Mesenchymal stem cell (in vitro differentiated cells and primary cell): ENCODE measurements around the gene BNC2.

Experiments used
- DNase-seq: peaks from one replicate; pipeline ENCODE4 v3.0.0-alpha.2; 2013
- H2AFZ ChIP-seq: one replicate; pipeline ENCODE4 v1.6.1; 2013; ENCODE audit warnings: low read depth, mild to moderate bottlenecking, control low read depth, inconsistent platforms, low read length, moderate library complexity
- H2AK5ac ChIP-seq: 2 replicates; pipeline ENCODE4 v1.6.1; 2013; ENCODE audit warnings: low read length, moderate library complexity, mild to moderate bottlenecking, inconsistent platforms; ENCODE audit not compliant: severe bottlenecking
- H2BK120ac ChIP-seq: one replicate; pipeline ENCODE4 v1.6.1; 2013; ENCODE audit warnings: low read depth, mild to moderate bottlenecking, inconsistent platforms, low read length, moderate library complexity
- H2BK12ac ChIP-seq, 2 experiments: one replicate each; pipeline ENCODE4 v1.6.1; 2013; ENCODE audit warnings: inconsistent platforms in 2 of 2, low read length in 2 of 2, mild to moderate bottlenecking in 2 of 2, moderate library complexity in 2 of 2, control low read depth in 1 of 2
- H2BK15ac ChIP-seq: one replicate; pipeline ENCODE4 v1.6.1; 2013; ENCODE audit warnings: mild to moderate bottlenecking, low read depth, inconsistent platforms; ENCODE audit not compliant: poor library complexity, severe bottlenecking
- H2BK5ac ChIP-seq: 2 replicates; pipeline ENCODE4 v1.6.1; 2013; ENCODE audit warnings: low read depth, mild to moderate bottlenecking, low read length, control low read depth, inconsistent platforms; ENCODE audit not compliant: poor library complexity, severe bottlenecking
- H3K14ac ChIP-seq, 2 experiments: one replicate each; pipeline ENCODE4 v1.6.1; 2013; ENCODE audit warnings: inconsistent platforms in 2 of 2, low read length in 2 of 2, control low read depth in 1 of 2, mild to moderate bottlenecking in 1 of 2, moderate library complexity in 1 of 2
- H3K18ac ChIP-seq, 2 experiments: one replicate each; pipeline ENCODE4 v1.6.1; 2013; ENCODE audit warnings: inconsistent platforms in 2 of 2, low read length in 2 of 2, control low read depth in 1 of 2, low read depth in 1 of 2, mild to moderate bottlenecking in 1 of 2
- H3K23ac ChIP-seq, 2 experiments: one replicate each; pipeline ENCODE4 v1.6.1; 2013; ENCODE audit warnings: inconsistent platforms in 2 of 2, low read length in 2 of 2, mild to moderate bottlenecking in 2 of 2, moderate library complexity in 2 of 2, control low read depth in 1 of 2
- H3K27ac ChIP-seq: 2 replicates; pipeline ENCODE4 v1.5.1; 2013; ENCODE audit warnings: mild to moderate bottlenecking, moderate library complexity, low read length, control low read depth, inconsistent platforms; ENCODE audit not compliant: poor library complexity, severe bottlenecking
- H3K27me3 ChIP-seq, 2 experiments: 2 replicates each; pipeline versions ENCODE4 v1.6.1 to v1.7.0; 2013; ENCODE audit warnings: low read length in 2 of 2, mild to moderate bottlenecking in 2 of 2, moderate library complexity in 2 of 2, control low read depth in 1 of 2, inconsistent platforms in 1 of 2; ENCODE audit not compliant: control insufficient read depth in 1 of 2, insufficient read depth in 1 of 2
- H3K36me3 ChIP-seq, 2 experiments: 2 replicates each; pipeline versions ENCODE4 v1.6.1 to v1.7.0; 2013; ENCODE audit warnings: low read length in 2 of 2, control low read depth in 1 of 2, inconsistent platforms in 1 of 2, low read depth in 1 of 2, mild to moderate bottlenecking in 1 of 2; ENCODE audit not compliant: insufficient read depth in 2 of 2, control insufficient read depth in 1 of 2
- H3K4ac ChIP-seq, 2 experiments: one replicate each; pipeline ENCODE4 v1.6.1; 2013; ENCODE audit warnings: inconsistent platforms in 2 of 2, low read length in 2 of 2, mild to moderate bottlenecking in 2 of 2, moderate library complexity in 2 of 2, control low read depth in 1 of 2, low read depth in 1 of 2
- H3K4me1 ChIP-seq: 2 replicates; pipeline ENCODE4 v1.6.1; 2013; ENCODE audit warnings: low read depth, low read length, control low read depth; ENCODE audit not compliant: control insufficient read depth, insufficient read depth
- H3K4me2 ChIP-seq: 2 replicates; pipeline ENCODE4 v1.6.1; 2013; ENCODE audit warnings: low read length, mild to moderate bottlenecking, inconsistent platforms; ENCODE audit not compliant: poor library complexity, severe bottlenecking
- H3K4me3 ChIP-seq, 2 experiments: 2 replicates each; pipeline versions ENCODE4 v1.5.1 to v1.7.0; 2013; ENCODE audit warnings: low read length in 2 of 2, mild to moderate bottlenecking in 2 of 2, control low read depth in 1 of 2, low read depth in 1 of 2; ENCODE audit not compliant: insufficient read depth in 1 of 2
- H3K79me1 ChIP-seq: replicated peaks from 2 replicates; pipeline ENCODE4 v1.6.1; 2013; ENCODE audit warnings: mild to moderate bottlenecking, control low read depth, low read length, inconsistent platforms; ENCODE audit not compliant: poor library complexity, severe bottlenecking
- H3K9ac ChIP-seq: 2 replicates; pipeline ENCODE4 v1.7.0; 2013; ENCODE audit warnings: mild to moderate bottlenecking, low read length, moderate library complexity
- H3K9me3 ChIP-seq: 2 replicates; pipeline ENCODE4 v1.7.0; 2013; ENCODE audit warnings: mild to moderate bottlenecking, low read length; ENCODE audit not compliant: control insufficient read depth
- H4K8ac ChIP-seq: one replicate; pipeline ENCODE4 v1.6.1; 2013; ENCODE audit warnings: inconsistent platforms, mild to moderate bottlenecking, low read length, moderate library complexity
- H4K91ac ChIP-seq: one replicate; pipeline ENCODE4 v1.6.1; 2013; ENCODE audit warnings: mild to moderate bottlenecking, low read length, inconsistent platforms
- WGBS: methylation state at CpG from one replicate; pipeline ENCODE4 v1.1.7; 2013; ENCODE audit warnings: mixed read lengths; 5-methylcytosine and 5-hydroxymethylcytosine counted together

The BNC2 gene

GRCh38 chr9:16680975-16681651 is 189.4 kb downstream of the BNC2 start:
- peak overlapping the region; percentile 55 for H3K4me2 ChIP-seq
- H3K9ac ChIP-seq = peak overlapping the region; percentile 87
- H3K18ac ChIP-seq = no peak overlapping the region
- H4K8ac ChIP-seq = peak overlapping the region; percentile 17
- peaks cover 14% of the 10 kb centered on the region for H3K79me1 ChIP-seq
- H2AFZ ChIP-seq = no peak overlapping the region
- WGBS = 89% methylated on average over 3 of the region's 5 CpGs
- no peak overlapping the region for H2AK5ac ChIP-seq
- H3K4ac ChIP-seq = no peak overlapping the region
- H2BK120ac ChIP-seq = no peak overlapping the region
- no peak overlapping the region for H3K23ac ChIP-seq
- H3K14ac ChIP-seq = no peak overlapping the region
- H2BK15ac ChIP-seq = no peak overlapping the region
- H2BK5ac ChIP-seq = no peak overlapping the region
- peaks cover 5% of the 10 kb centered on the region for H3K4me1 ChIP-seq
- H3K4me3 ChIP-seq = peak overlapping the region in 1 of 2 experiments; percentile 42
- no peaks in the 10 kb centered on the region for H3K9me3 ChIP-seq
- H2BK12ac ChIP-seq = no peak overlapping the region
- peaks cover 3 to 31% of the 10 kb centered on the region in 2 experiments for H3K36me3 ChIP-seq
- H4K91ac ChIP-seq = no peak overlapping the region
- peak overlapping the region; percentile 82 for H3K27ac ChIP-seq
- DNase-seq = no peak
- no peaks in the 10 kb centered on the region for H3K27me3 ChIP-seq

- Histone ChIP-seq H3K36me3 (peaks cover 3 to 28% of the 10 kb centered on the region in 2 experiments), H2BK120ac (no peak overlapping the region), H2AFZ (no peak overlapping the region), H2AK5ac (no peak overlapping the region), H2BK12ac (no peak overlapping the region), H3K27ac (peak overlapping the region; percentile 82), H3K23ac (no peak overlapping the region), H4K8ac (no peak overlapping the region), H3K27me3 (no peaks in the 10 kb centered on the region), H3K79me1 (peaks cover 15% of the 10 kb centered on the region), H3K4me1 (peaks cover 5% of the 10 kb centered on the region), H3K18ac (no peak overlapping the region), H3K9me3 (no peaks in the 10 kb centered on the region), H2BK15ac (no peak overlapping the region), H2BK5ac (no peak overlapping the region), H3K9ac (peak overlapping the region; percentile 87), H4K91ac (no peak overlapping the region), H3K4me3 (peak overlapping the region in 1 of 2 experiments; percentile 42), H3K4ac (no peak overlapping the region), H3K14ac (no peak overlapping the region), H3K4me2 (no peak overlapping the region)
- 97% methylated on average over 3 of the region's 3 CpGs for WGBS
- no peak for DNase-seq
These were observed 189.9 kb downstream of the BNC2 start for GRCh38 chr9:16680541-16680940.

GRCh38 chr9:16679327-16679821 is 191.1 kb downstream of the BNC2 start:
- no peak for DNase-seq
- Histone ChIP-seq H3K79me1 (peaks cover 13% of the 10 kb centered on the region), H3K27me3 (no peaks in the 10 kb centered on the region), H3K14ac (no peak overlapping the region), H3K4me3 (no peak overlapping the region), H2AFZ (no peak overlapping the region), H4K8ac (peak overlapping the region; percentile 0), H2AK5ac (peak overlapping the region; percentile 71), H3K4ac (no peak overlapping the region), H2BK120ac (no peak overlapping the region), H4K91ac (peak overlapping the region; percentile 48), H3K27ac (no peak overlapping the region), H3K23ac (no peak overlapping the region), H2BK15ac (peak overlapping the region; percentile 60), H3K4me1 (peaks cover 5% of the 10 kb centered on the region), H2BK5ac (no peak overlapping the region), H3K4me2 (no peak overlapping the region), H3K36me3 (peaks cover 0 to 17% of the 10 kb centered on the region in 2 experiments), H3K9me3 (no peaks in the 10 kb centered on the region), H3K9ac (peak overlapping the region; percentile 87), H3K18ac (peak overlapping the region; percentile 4 to 77), H2BK12ac (no peak overlapping the region)
- WGBS = 78% methylated on average over 10 of the region's 10 CpGs

- H2AK5ac ChIP-seq = no peak overlapping the region
- H3K27ac ChIP-seq = no peak overlapping the region
- H3K4ac ChIP-seq = no peak overlapping the region
- no peak overlapping the region for H2BK15ac ChIP-seq
- 100% methylated on average over 3 of the region's 3 CpGs for WGBS
- H3K36me3 ChIP-seq = peaks cover 0 to 13% of the 10 kb centered on the region in 2 experiments
- H3K9ac ChIP-seq = no peak overlapping the region
- H3K9me3 ChIP-seq = no peaks in the 10 kb centered on the region
- H2BK120ac ChIP-seq = no peak overlapping the region
- no peak overlapping the region for H3K23ac ChIP-seq
- H2BK5ac ChIP-seq = no peak overlapping the region
- no peak overlapping the region for H2AFZ ChIP-seq
- no peak overlapping the region for H4K8ac ChIP-seq
- H3K4me2 ChIP-seq = no peak overlapping the region
- no peak overlapping the region for H2BK12ac ChIP-seq
- no peak overlapping the region for H3K14ac ChIP-seq
- H3K4me1 ChIP-seq = peaks cover 3% of the 10 kb centered on the region
- no peak overlapping the region for H4K91ac ChIP-seq
- peaks cover 10% of the 10 kb centered on the region for H3K79me1 ChIP-seq
- no peak for DNase-seq
- H3K27me3 ChIP-seq = no peaks in the 10 kb centered on the region
- H3K18ac ChIP-seq = peak overlapping the region in 1 of 2 experiments; percentile 43
- no peak overlapping the region for H3K4me3 ChIP-seq
These were observed 194.0 kb downstream of the BNC2 start for GRCh38 chr9:16676519-16676918.
